T-helper 1 cell treated with Interleukin-12 subunit alpha and Interleukin-12 subunit beta and Interleukin-4 antibody, amounts not matched to agents 30 μg/mL and 1 μg/mL, for 36 hours (primary cell): ENCODE results near the gene GSPT1.
A peak's percentile ranks its signal among the peaks of the same experiment; 100 is the strongest.
"Not testable (repeated sequence)": the region's sequence is repeated elsewhere in the genome, so short reads cannot be mapped to it uniquely, and the experiment has no call there.

Experiments
- H3K27ac Mint-ChIP-seq: one replicate; pipeline ENCODE4 v1.8.0; 2021; ENCODE audit warnings: mild to moderate bottlenecking, mixed read lengths
- H3K27me3 Mint-ChIP-seq: one replicate; pipeline ENCODE4 v1.8.0; 2021; ENCODE audit warnings: low read depth, mixed read lengths
- H3K36me3 Mint-ChIP-seq: one replicate; pipeline ENCODE4 v1.8.0; 2021; ENCODE audit warnings: low read depth, mixed read lengths
- H3K4me1 Mint-ChIP-seq: one replicate; pipeline ENCODE4 v1.8.0; 2021; ENCODE audit warnings: low read depth, mixed read lengths
- H3K4me3 Mint-ChIP-seq: one replicate; pipeline ENCODE4 v1.8.0; 2021; ENCODE audit warnings: mild to moderate bottlenecking, moderate library complexity, mixed read lengths
- H3K9me3 Mint-ChIP-seq: one replicate; pipeline ENCODE4 v1.8.0; 2021; ENCODE audit warnings: mixed read lengths

GSPT1 gene

GRCh38 chr16:11851294-11852091 lies 64.3 kb downstream of the GSPT1 start, which contains the start of gene RSL1D1:
Gene RSL1D1 (minus strand): TSS chr16:11851542. CDS start chr16:11851512, 30 bp downstream.
- Mint-ChIP-seq H3K9me3 (no peaks in the 10 kb centered on the region), H3K27ac (peak within 1 kb of the TSS; percentile 85), H3K36me3 (peaks cover 39% of the 10 kb centered on the region), H3K4me1 (peaks cover 31% of the 10 kb centered on the region), H3K4me3 (peak within 1 kb of the TSS; percentile 88), H3K27me3 (no peaks in the 10 kb centered on the region)

- H3K4me3 Mint-ChIP-seq = peak overlapping the region; percentile 50
- H3K4me1 Mint-ChIP-seq = peaks cover 19% of the 10 kb centered on the region
- peaks cover 45% of the 10 kb centered on the region for H3K36me3 Mint-ChIP-seq
- no peaks in the 10 kb centered on the region for H3K27me3 Mint-ChIP-seq
- no peaks in the 10 kb centered on the region for H3K9me3 Mint-ChIP-seq
- H3K27ac Mint-ChIP-seq = peak overlapping the region; percentile 52
Observed at GRCh38 chr16:11848842-11849241, 66.9 kb downstream of the GSPT1 start.

- H3K27me3 Mint-ChIP-seq = no peaks in the 10 kb centered on the region
- H3K4me3 Mint-ChIP-seq = no peak overlapping the region
- H3K36me3 Mint-ChIP-seq = peaks cover 47% of the 10 kb centered on the region
- no peaks in the 10 kb centered on the region for H3K9me3 Mint-ChIP-seq
- no peak overlapping the region for H3K27ac Mint-ChIP-seq
- H3K4me1 Mint-ChIP-seq = peaks cover 10% of the 10 kb centered on the region
Observed at GRCh38 chr16:11844499-11844898, 71.3 kb downstream of the GSPT1 start.

- Mint-ChIP-seq H3K4me1 (peaks cover 10% of the 10 kb centered on the region), H3K36me3 (peaks cover 43% of the 10 kb centered on the region), H3K4me3 (no peak overlapping the region), H3K9me3 (no peaks in the 10 kb centered on the region), H3K27ac (no peak overlapping the region), H3K27me3 (no peaks in the 10 kb centered on the region)
Observed at GRCh38 chr16:11843861-11844260, 71.9 kb downstream of the GSPT1 start.

- Mint-ChIP-seq H3K9me3 (no peaks in the 10 kb centered on the region), H3K27ac (no peak overlapping the region), H3K4me3 (no peak overlapping the region), H3K27me3 (no peaks in the 10 kb centered on the region), H3K36me3 (peaks cover 39% of the 10 kb centered on the region), H3K4me1 (peaks cover 6% of the 10 kb centered on the region)
Observed at GRCh38 chr16:11843206-11843605, 72.5 kb downstream of the GSPT1 start.

GRCh38 chr16:11841026-11841425 lies 74.7 kb downstream of the GSPT1 start:
- no peaks in the 10 kb centered on the region for H3K9me3 Mint-ChIP-seq
- H3K4me1 Mint-ChIP-seq = peaks cover 1% of the 10 kb centered on the region
- no peak overlapping the region for H3K4me3 Mint-ChIP-seq
- H3K27ac Mint-ChIP-seq = no peak overlapping the region
- H3K27me3 Mint-ChIP-seq = no peaks in the 10 kb centered on the region
- peaks cover 41% of the 10 kb centered on the region for H3K36me3 Mint-ChIP-seq

- Mint-ChIP-seq H3K27ac (no peak overlapping the region), H3K36me3 (peaks cover 30% of the 10 kb centered on the region), H3K27me3 (no peaks in the 10 kb centered on the region), H3K4me1 (no peaks in the 10 kb centered on the region), H3K4me3 (no peak overlapping the region), H3K9me3 (no peaks in the 10 kb centered on the region)
Observed at GRCh38 chr16:11836650-11837244, 79.0 kb downstream of the GSPT1 start.

- Mint-ChIP-seq H3K4me1 (no peaks in the 10 kb centered on the region), H3K36me3 (peaks cover 26% of the 10 kb centered on the region), H3K4me3 (no peak overlapping the region), H3K9me3 (no peaks in the 10 kb centered on the region), H3K27ac (no peak overlapping the region), H3K27me3 (no peaks in the 10 kb centered on the region)
Observed at GRCh38 chr16:11835891-11836649, 79.7 kb downstream of the GSPT1 start.

GRCh38 chr16:11835309-11835708 lies 80.4 kb downstream of the GSPT1 start:
- H3K4me3 Mint-ChIP-seq = no peak overlapping the region
- H3K27me3 Mint-ChIP-seq = no peaks in the 10 kb centered on the region
- no peaks in the 10 kb centered on the region for H3K9me3 Mint-ChIP-seq
- peaks cover 23% of the 10 kb centered on the region for H3K36me3 Mint-ChIP-seq
- no peaks in the 10 kb centered on the region for H3K4me1 Mint-ChIP-seq
- no peak overlapping the region for H3K27ac Mint-ChIP-seq

GRCh38 chr16:11833951-11834695 lies 81.6 kb downstream of the GSPT1 start:
- Mint-ChIP-seq H3K27ac (no peak overlapping the region), H3K27me3 (no peaks in the 10 kb centered on the region), H3K9me3 (no peaks in the 10 kb centered on the region), H3K36me3 (peaks cover 16% of the 10 kb centered on the region), H3K4me3 (no peak overlapping the region), H3K4me1 (no peaks in the 10 kb centered on the region)

- no peak overlapping the region for H3K27ac Mint-ChIP-seq
- no peak overlapping the region for H3K4me3 Mint-ChIP-seq
- no peaks in the 10 kb centered on the region for H3K9me3 Mint-ChIP-seq
- no peaks in the 10 kb centered on the region for H3K4me1 Mint-ChIP-seq
- H3K36me3 Mint-ChIP-seq = no peaks in the 10 kb centered on the region
- no peaks in the 10 kb centered on the region for H3K27me3 Mint-ChIP-seq
Observed at GRCh38 chr16:11828696-11829095, 87.1 kb downstream of the GSPT1 start.

GRCh38 chr16:11825520-11826165 lies 90.1 kb downstream of the GSPT1 start:
- not testable (repeated sequence) for H3K4me3 Mint-ChIP-seq, H3K36me3 Mint-ChIP-seq

GRCh38 chr16:11824362-11824761 lies 91.4 kb downstream of the GSPT1 start:
- Mint-ChIP-seq H3K9me3 (no peaks in the 10 kb centered on the region), H3K4me3 (no peak overlapping the region)

More at GRCh38 chr16:11825520-11826165, 90.1 kb downstream of the GSPT1 start:
- H3K4me1 Mint-ChIP-seq, H3K9me3 Mint-ChIP-seq, H3K27ac Mint-ChIP-seq, H3K27me3 Mint-ChIP-seq: not testable (repeated sequence)

GRCh38 chr16:11823645-11824044 lies 92.1 kb downstream of the GSPT1 start:
- not testable (repeated sequence) for H3K9me3 Mint-ChIP-seq, H3K27me3 Mint-ChIP-seq, H3K4me1 Mint-ChIP-seq, H3K4me3 Mint-ChIP-seq, H3K27ac Mint-ChIP-seq, H3K36me3 Mint-ChIP-seq

More at GRCh38 chr16:11824362-11824761, 91.4 kb downstream of the GSPT1 start:
- no peaks in the 10 kb centered on the region for H3K36me3 Mint-ChIP-seq
- H3K4me1 Mint-ChIP-seq = no peaks in the 10 kb centered on the region
- no peaks in the 10 kb centered on the region for H3K27me3 Mint-ChIP-seq
- H3K27ac Mint-ChIP-seq = no peak overlapping the region
